ENCODE results near the gene C11orf98.

DNA sequence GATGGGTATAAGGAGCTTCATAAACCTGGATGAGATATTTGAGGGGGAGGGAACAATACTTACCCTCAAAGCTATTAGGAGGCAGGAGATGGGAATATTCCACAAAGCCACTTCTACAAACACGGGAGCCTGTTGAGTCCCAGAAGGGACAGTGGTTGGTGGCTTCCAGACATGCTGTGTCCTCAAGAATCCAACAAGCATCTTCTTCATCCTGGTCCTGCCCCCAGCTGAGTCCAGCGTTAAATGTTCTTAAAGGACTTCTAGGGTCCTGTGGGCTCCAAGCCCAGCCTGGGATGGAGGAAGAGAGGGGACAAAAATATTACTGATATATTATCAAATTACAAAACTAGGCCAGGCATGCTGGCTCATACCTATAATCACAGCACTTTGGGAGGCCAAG is 2.5 kb upstream of the C11orf98 start:
- TF ChIP-seq POLR2AphosphoS5 (IDR thresholded peaks at IDR 0.05; ENCODE audit: low read depth, low read length) (no peak), TAF1 (IDR thresholded peaks at IDR 0.05; ENCODE audit: borderline replicate concordance, low read depth, low read length) (no peak)
